Activated T-cell treated with anti-CD3 and anti-CD28 coated beads, Interleukin-2, amount 50 U/mL, for 24 hours (primary cell): ENCODE measurements around the gene SLC7A4.
"Not testable (repeated sequence)": the region's sequence is repeated elsewhere in the genome, so short reads cannot be mapped to it uniquely, and the experiment has no call there.

Experiments
- DNase-seq: peaks from one replicate; pipeline ENCODE4 v3.0.0-alpha.2; 2020
- H3K27ac Mint-ChIP-seq: 2 replicates; pipeline ENCODE4 v1.8.0; 2020; ENCODE audit warnings: mild to moderate bottlenecking, mixed read lengths
- H3K27me3 Mint-ChIP-seq: 2 replicates; pipeline ENCODE4 v1.8.0; 2020; ENCODE audit warnings: mixed read lengths
- H3K36me3 Mint-ChIP-seq: 2 replicates; pipeline ENCODE4 v1.8.0; 2020; ENCODE audit warnings: low read depth, mixed read lengths
- H3K4me1 Mint-ChIP-seq: 2 replicates; pipeline ENCODE4 v1.8.0; 2020; ENCODE audit warnings: low read depth, mixed read lengths
- H3K4me3 Mint-ChIP-seq: 2 replicates; pipeline ENCODE4 v1.8.0; 2020; ENCODE audit warnings: mild to moderate bottlenecking, moderate library complexity, mixed read lengths
- H3K9me3 Mint-ChIP-seq: 2 replicates; pipeline ENCODE4 v1.8.0; 2020; ENCODE audit warnings: mixed read lengths

Gene SLC7A4, protein sequence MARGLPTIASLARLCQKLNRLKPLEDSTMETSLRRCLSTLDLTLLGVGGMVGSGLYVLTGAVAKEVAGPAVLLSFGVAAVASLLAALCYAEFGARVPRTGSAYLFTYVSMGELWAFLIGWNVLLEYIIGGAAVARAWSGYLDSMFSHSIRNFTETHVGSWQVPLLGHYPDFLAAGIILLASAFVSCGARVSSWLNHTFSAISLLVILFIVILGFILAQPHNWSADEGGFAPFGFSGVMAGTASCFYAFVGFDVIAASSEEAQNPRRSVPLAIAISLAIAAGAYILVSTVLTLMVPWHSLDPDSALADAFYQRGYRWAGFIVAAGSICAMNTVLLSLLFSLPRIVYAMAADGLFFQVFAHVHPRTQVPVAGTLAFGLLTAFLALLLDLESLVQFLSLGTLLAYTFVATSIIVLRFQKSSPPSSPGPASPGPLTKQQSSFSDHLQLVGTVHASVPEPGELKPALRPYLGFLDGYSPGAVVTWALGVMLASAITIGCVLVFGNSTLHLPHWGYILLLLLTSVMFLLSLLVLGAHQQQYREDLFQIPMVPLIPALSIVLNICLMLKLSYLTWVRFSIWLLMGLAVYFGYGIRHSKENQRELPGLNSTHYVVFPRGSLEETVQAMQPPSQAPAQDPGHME

DNA sequence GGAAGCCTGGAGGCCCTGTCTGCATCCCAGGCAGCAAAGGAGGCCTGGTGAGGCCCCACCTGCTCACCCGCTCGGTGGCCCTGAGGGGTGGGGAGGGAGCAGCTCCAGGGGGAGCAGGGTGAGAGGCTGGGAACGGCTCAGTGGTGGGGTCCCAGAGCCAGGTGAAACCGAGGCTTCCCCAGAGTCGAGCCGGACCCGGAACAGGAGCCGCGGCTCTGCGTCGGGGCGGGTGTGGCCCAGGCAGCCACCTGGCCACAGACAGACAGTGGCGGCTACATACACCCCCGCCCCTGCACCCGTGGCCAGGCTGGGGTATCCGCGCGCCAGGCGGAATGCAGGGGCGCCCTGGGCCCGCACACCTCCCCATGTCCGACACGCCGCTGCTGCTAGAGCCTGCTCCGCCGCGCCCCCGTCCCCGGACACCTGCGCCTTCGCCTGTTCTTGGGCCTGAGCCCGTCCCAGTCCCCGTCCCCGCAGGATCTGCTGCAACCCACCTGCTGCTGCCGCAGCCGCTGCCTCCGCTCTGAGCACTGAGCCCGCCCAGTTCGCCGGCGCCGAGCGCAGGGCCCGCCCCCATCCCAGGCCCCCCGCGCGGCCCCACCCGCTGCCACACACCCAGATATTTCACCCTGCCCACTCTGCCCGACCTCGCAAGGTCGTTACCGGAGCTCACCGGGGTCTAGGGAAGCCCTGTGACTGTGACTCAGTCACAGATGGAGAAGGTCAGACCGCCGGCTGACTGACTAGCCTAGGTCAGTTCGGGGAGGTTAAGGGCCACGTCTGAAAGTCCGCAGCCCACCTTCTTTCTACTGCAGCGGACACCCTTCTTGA lies at the start of gene SLC7A4:
SLC7A4 (minus strand) TSS at position 525 of the 831 bp plus-strand sequence. CDS start 749 bp downstream, outside the sequence.
- no peaks in the 10 kb centered on the region for H3K9me3 Mint-ChIP-seq
- peaks cover 44% of the 10 kb centered on the region for H3K27me3 Mint-ChIP-seq
- peak; percentile 41 for DNase-seq
- H3K4me1 Mint-ChIP-seq: peaks cover 9% of the 10 kb centered on the region
- no peak within 1 kb of the TSS for H3K27ac Mint-ChIP-seq
- peak within 1 kb of the TSS; percentile 23 for H3K4me3 Mint-ChIP-seq
- H3K36me3 Mint-ChIP-seq: no peaks in the 10 kb centered on the region

DNA sequence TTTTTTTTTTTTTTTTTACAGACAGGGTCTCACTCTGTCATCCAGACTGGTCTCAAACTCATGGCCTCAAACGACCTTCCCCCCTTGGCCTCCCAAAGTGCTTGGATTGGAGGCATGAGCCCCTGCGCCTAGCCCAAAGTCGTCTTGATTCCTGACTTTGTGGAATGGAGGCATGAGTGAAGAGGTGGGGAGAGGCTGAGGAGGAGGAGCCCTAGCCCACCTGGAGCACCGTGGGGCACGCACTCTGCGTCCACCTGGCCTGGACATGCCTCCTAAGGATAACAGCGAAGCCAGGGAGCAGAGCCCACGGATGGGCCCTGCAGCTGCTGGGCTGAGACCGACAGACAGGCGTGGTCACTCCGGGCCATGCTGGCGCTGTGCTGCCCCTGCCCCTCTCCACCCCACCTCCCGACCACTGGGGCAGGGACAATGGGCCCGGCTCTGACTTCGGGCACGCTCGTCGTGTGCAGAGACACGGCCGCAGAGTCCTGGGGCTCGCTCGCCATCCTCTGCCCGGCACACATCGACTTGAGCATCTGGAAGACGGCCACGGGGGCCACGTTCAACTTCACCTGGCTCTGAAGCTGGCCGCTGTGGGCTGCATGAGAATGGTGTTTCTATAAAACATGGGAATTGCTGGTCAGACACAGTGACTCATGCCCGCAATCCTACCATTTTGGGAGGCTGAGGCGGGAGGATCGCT lies 48.2 kb upstream of the SLC7A4 start:
- Mint-ChIP-seq H3K4me3 (no peak overlapping the region), H3K36me3 (no peaks in the 10 kb centered on the region), H3K27ac (no peak overlapping the region), H3K27me3 (no peaks in the 10 kb centered on the region), H3K4me1 (no peaks in the 10 kb centered on the region), H3K9me3 (no peaks in the 10 kb centered on the region)
- DNase-seq: no peak

DNA sequence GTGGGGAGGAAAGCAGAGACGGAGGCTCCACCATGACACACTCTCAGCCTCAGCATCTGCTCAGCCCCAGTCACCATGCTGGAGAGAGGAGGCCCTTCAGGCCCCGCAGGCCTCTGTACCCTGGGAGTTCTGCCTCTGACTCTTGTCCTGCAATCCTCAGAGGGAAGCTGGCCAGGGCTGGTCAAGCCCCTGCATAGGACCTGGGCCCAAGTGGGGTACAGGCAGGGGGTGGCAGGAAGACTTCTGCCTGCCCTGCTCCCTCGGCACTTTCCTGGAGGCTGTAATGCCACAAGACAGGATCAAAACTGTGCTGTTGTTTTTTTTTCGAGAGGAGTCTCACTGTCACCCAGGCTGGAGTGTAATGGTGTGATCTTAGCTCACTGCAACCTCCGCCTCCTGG lies 47.1 kb upstream of the SLC7A4 start:
- Mint-ChIP-seq H3K4me1 (no peaks in the 10 kb centered on the region), H3K9me3 (no peaks in the 10 kb centered on the region), H3K27ac (no peak overlapping the region), H3K36me3 (no peaks in the 10 kb centered on the region), H3K27me3 (no peaks in the 10 kb centered on the region), H3K4me3 (no peak overlapping the region)
- no peak for DNase-seq

DNA sequence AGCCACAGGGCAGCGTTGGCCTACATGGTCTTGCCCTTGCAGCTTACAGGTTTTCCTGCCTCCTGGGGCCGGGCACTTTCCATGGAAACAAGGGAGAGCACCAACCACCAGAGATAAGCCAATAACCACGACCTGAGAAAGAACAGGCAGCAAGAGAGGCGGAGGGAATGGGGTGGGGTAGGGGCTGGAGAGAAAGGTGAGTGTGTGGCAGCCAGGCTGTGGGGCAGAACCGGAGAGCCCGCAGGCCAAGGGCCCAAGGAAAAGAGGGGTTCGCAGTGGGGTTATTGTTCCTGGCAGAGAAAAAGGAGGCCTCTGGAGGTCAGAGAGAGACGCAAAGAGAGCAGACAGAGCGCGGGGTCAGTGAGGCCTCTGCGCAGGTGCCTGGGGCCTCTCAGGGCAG lies 46.6 kb upstream of the SLC7A4 start:
- Mint-ChIP-seq H3K9me3 (no peaks in the 10 kb centered on the region), H3K4me1 (no peaks in the 10 kb centered on the region), H3K4me3 (no peak overlapping the region), H3K27ac (no peak overlapping the region), H3K36me3 (no peaks in the 10 kb centered on the region), H3K27me3 (no peaks in the 10 kb centered on the region)
- DNase-seq: no peak

DNA sequence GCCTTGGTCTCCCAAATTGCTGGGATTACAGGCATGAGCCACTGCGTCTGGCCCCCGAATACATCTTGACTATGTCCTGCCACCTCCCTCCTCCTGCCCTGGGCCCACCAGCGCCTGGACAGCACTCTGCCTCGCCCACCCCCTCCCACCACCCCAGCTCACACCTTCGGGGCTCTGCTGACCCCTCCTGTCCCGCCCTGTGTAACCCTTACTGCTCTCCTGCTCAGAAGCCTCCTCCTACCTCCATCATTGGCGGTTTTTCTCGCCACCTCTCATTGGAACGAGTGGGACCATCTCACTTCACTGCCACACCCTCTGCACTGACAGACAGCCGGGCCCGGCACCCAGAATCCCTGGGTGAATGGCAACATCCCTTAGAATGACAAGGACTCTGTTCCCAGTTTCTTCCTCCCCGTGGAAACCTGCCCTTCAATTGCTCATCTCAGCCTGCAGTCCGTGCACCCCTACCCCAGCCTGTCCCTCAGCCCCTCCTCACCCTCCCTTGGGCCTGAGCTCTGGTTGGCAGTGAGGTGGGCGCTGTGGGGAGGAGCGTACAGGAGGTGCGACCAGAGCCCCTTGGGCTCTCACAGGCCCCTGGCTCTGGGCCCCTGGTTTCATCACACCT lies 45.6 kb upstream of the SLC7A4 start:
- DNase-seq: no peak
- Mint-ChIP-seq H3K27ac (no peak overlapping the region), H3K36me3 (no peaks in the 10 kb centered on the region), H3K9me3 (no peaks in the 10 kb centered on the region), H3K4me1 (no peaks in the 10 kb centered on the region), H3K4me3 (no peak overlapping the region), H3K27me3 (no peaks in the 10 kb centered on the region)

DNA sequence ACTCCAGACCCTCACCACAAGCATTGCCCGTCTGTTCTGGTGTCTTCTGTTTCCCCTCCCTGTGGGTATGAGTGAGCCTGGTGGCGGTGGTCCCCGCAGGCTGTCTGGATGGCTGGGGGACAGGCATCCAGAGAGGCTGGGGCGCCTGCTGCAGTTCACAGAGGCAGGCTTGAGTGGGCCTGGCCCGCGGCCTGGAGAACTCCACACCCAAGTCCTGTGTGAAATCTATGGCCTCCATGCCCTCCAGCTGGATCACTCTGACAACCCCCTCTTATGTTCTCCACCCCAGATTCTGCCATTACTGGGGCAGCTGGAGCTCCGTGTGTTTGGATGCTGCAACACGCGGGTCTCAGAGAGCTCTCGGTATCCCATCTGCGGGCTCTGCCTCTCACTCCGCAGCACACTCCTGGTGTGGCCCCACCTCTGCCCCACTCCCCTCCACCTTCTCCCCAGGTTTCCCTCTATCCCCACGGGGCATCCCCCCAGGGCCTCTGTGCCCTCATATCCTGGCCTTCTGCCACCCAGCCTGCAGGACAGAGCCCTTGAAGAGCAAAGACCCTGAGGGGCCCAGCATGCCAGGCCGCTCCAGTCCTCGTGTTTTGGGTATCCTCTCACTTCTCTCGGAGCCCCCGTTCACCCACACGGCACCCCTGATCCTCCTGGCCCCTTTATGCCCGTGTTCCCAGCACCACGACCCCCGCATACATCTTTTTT lies 44.7 kb upstream of the SLC7A4 start:
- Mint-ChIP-seq H3K36me3 (no peaks in the 10 kb centered on the region), H3K27ac (no peak overlapping the region), H3K4me3 (no peak overlapping the region), H3K9me3 (no peaks in the 10 kb centered on the region), H3K27me3 (no peaks in the 10 kb centered on the region), H3K4me1 (no peaks in the 10 kb centered on the region)
- DNase-seq: no peak

DNA sequence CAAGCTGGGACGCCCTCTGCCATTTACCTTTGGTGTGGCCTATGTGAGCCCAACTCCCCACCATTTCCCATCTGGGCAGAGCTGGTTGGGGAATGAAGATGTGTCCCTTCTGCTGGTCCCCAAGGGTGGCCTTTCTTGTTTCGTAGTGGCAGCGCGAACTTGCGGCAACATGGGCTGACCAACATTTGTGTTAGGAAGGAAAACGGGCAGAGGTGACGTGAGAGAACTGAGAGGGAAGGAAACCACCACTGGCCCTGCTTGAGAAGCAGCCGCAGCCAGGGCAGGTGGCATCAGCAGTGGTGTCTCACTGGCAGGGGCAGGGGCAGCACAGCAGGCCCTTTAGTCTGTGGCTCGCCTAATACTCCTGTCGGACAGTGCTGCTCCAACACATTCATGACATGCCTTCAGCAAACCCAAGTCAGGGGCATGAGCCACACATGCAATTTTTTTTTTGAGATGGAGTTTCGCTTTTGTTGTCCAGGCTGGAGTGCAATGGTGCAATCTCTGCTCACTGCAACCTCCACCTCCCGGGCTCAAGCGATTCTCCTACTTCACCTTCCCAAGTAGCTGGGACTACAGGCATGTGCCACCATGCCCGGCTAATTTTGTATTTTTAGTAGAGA lies 43.3 kb upstream of the SLC7A4 start:
- Mint-ChIP-seq H3K36me3 (no peaks in the 10 kb centered on the region), H3K27me3 (no peaks in the 10 kb centered on the region), H3K4me1 (no peaks in the 10 kb centered on the region), H3K27ac (no peak overlapping the region), H3K4me3 (no peak overlapping the region), H3K9me3 (no peaks in the 10 kb centered on the region)
- no peak for DNase-seq

DNA sequence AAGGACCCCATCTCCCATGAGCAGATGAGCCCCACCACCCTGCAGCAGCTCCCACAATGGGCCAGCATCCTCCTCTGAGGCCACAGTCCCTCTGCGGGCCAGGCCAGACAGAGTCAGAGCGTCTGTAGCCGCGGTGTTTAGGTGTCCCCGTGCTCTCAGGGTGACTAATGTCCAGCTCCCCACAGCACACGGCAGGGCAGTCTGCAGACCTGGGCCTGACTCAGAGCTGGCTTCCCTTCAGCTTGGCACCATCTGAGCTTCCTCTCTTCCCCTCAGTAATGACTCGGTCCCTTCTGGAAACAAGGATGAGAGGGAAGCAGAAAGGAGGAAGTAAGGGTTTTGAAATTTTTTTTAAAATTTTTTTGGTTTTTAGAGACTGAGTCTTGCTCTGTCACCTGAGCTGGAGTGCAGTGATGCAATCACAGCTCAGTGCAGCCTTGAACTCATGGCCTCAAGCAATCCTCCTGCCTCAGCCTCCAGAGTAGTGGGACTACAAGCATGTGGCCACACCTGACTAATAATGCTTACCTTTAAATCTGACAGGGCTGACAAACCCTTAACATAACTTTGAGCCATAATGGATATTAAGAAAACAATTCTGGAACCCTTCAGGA lies 41.8 kb upstream of the SLC7A4 start:
- Mint-ChIP-seq H3K9me3 (no peaks in the 10 kb centered on the region), H3K4me1 (no peaks in the 10 kb centered on the region), H3K4me3 (no peak overlapping the region), H3K27ac (no peak overlapping the region), H3K36me3 (no peaks in the 10 kb centered on the region), H3K27me3 (no peaks in the 10 kb centered on the region)
- DNase-seq: no peak

DNA sequence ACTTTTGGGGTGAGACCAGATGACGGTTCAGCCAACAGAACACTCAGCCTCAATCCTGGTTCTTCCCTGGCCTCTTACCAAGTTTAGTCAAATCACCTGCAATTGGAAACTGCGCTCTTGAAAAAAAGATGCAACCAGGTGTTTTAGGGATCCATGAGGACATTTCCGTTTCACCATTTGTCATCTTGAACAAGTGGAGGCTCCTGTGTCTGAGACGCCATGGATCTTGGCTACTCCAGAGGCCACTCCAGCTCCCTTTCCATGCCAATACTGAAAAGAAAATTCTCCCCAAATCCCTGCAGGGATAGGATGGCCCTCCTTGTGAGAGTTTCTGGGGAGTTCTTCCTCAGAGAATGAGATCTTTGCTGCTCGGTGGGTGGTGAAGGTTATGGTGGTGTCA lies 41.1 kb upstream of the SLC7A4 start:
- H3K27me3 Mint-ChIP-seq: no peaks in the 10 kb centered on the region

DNA sequence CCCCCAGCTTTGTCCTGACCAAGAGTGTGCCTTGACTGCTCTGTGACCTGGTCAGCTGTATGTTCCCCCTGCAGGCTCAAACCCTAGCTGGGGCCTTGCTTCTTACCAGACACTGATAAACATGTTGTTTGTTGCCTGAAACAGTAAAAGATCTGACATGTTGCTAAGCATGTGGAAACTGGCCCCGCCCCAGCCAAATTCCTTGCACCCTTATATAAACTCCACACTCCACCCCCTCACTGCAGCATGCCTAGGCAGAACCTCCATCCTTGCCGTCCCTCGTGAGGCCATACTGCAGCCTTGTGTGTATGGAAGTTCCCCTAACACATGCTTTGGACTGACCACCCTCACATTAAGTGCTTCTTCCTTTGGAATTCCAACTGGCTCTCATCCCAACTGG lies 40.7 kb upstream of the SLC7A4 start:
- H3K4me1 Mint-ChIP-seq: peaks cover 6% of the 10 kb centered on the region
- no peak overlapping the region for H3K4me3 Mint-ChIP-seq
- no peak for DNase-seq
- H3K36me3 Mint-ChIP-seq: no peaks in the 10 kb centered on the region
- H3K27ac Mint-ChIP-seq: no peak overlapping the region
- no peaks in the 10 kb centered on the region for H3K27me3 Mint-ChIP-seq
- H3K9me3 Mint-ChIP-seq: no peaks in the 10 kb centered on the region

More for the DNA sequence above, 41.1 kb upstream of the SLC7A4 start:
- Mint-ChIP-seq H3K4me1 (peaks cover 1% of the 10 kb centered on the region), H3K9me3 (no peaks in the 10 kb centered on the region), H3K27ac (no peak overlapping the region), H3K4me3 (no peak overlapping the region), H3K36me3 (no peaks in the 10 kb centered on the region)
- no peak for DNase-seq

DNA sequence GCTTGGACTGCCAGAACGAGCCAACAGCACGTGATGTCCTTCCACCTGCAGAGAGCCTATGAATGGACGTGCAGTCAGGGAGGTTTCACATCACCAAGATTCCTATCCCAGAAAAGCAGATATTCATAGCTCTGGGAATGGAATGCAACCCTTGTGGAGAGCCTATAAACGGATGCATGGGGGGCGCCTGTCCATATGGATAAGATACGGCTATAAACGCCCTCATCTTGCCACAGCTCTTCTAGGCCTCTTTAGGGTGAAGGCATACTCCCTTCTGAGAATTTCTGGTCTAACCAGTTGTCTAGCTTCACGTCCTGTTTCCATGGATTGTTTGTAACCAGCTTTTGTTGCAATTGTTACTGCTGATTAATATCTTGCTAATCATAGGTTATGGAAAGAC lies 39.4 kb upstream of the SLC7A4 start:
- not testable (repeated sequence) for H3K27me3 Mint-ChIP-seq, H3K36me3 Mint-ChIP-seq, H3K27ac Mint-ChIP-seq

DNA sequence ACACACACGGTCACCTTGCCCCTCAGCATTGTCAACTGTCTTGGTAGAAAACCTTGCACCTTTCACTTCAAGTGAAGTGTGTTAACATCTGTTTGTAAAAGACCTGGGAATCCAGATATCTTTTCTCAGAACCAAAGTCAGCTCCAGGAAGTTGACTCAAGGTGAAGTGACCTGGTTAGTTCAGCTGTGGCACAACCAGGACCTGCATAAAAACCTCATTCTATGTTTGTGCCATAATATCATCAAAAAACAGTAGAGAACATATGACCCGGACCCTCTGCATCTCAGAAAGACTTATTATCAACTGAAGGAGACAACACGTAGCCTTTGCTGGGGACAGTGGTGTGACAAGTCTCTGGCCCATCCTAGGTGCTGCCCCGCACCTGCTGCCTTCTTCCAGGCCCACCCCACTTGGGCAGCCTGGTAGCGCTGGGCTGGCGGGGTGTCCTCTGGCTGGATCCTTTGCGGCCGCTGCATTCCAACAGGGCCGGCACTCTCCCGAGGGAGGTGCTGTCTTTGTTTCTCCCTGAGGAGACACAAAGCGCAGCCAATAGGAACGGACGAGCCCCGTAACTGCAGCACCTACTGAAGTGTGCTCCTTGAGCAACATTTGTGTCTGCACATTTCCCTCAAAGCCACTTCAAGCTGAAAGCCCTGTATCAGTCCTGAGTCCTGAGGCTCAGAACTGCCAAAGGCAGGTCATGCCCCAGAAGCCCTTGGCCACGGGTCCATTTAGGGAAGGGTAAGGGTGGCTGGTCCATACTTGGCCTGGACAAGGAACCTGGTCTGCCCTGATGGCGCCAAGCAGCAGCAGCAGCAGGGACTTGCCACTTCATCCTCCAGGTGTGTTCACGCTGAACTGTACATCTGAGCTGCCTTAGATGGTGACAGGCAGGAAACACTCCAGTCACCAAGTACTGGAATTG lies 38.6 kb upstream of the SLC7A4 start:
- H3K4me3 Mint-ChIP-seq: no peak overlapping the region
- no peak for DNase-seq
- no peak overlapping the region for H3K27ac Mint-ChIP-seq
- peaks cover 1% of the 10 kb centered on the region for H3K27me3 Mint-ChIP-seq
- no peaks in the 10 kb centered on the region for H3K36me3 Mint-ChIP-seq
- no peaks in the 10 kb centered on the region for H3K9me3 Mint-ChIP-seq
- H3K4me1 Mint-ChIP-seq: peaks cover 7% of the 10 kb centered on the region

More for the DNA sequence above, 39.4 kb upstream of the SLC7A4 start:
- H3K4me1 Mint-ChIP-seq, H3K9me3 Mint-ChIP-seq, DNase-seq, H3K4me3 Mint-ChIP-seq: not testable (repeated sequence)
